Smooth muscle cell of trachea (primary cell): Measurements from ENCODE around the gene POMGNT2. TPM values are rescaled to one million over a fixed set of nuclear protein-coding genes. Genes with fewer than 3 reads are reported as not detected.

ENCODE experiments used
- total RNA-seq: library from RNA; depleted of rRNA; stranded (reverse); fragments of >200 nt; gene quantifications from 2 replicates; pipeline ENCODE4 v1.2.1, GENCODE V29; 2014

POMGNT2 gene
- 13.2 and 32.4 TPM in 2 replicates for total RNA-seq

GRCh38 chr3:43105596-43106292 lies at the start of gene POMGNT2:
Gene POMGNT2, minus strand, starts transcription at chr3:43106079. Its CDS starts 24,648 bp downstream, at chr3:43081431.

Other genes starting within 250 kb of the POMGNT2 start
- gene CYP8B1, start 230.2 kb downstream of the POMGNT2 start, total RNA-seq = not detected in 2 replicates
- gene ZNF662, start 199.9 kb downstream of the POMGNT2 start, total RNA-seq = 2.3 and 2.8 TPM in 2 replicates
- 1.6 and 4.5 TPM in 2 replicates for gene GASK1A, start 126.8 kb downstream of the POMGNT2 start, total RNA-seq
- 14.8 and 15.9 TPM in 2 replicates for gene SNRK, start 180.5 kb upstream of the POMGNT2 start, total RNA-seq